Rectal smooth muscle tissue (tissue), 1 donor: Measurements from ENCODE around the gene PREPL.

Experiments used
- H3K27ac ChIP-seq: one replicate; pipeline ENCODE4 v1.7.0; 2013; ENCODE audit warnings: low read depth, low read length, inconsistent platforms
- H3K27me3 ChIP-seq: one replicate; pipeline ENCODE4 v1.7.0; 2013; ENCODE audit warnings: low read length; ENCODE audit not compliant: control insufficient read depth, insufficient read depth
- H3K36me3 ChIP-seq: one replicate; pipeline ENCODE4 v1.7.0; 2013; ENCODE audit warnings: low read length; ENCODE audit not compliant: control insufficient read depth, insufficient read depth
- H3K4me1 ChIP-seq: one replicate; pipeline ENCODE4 v1.7.0; 2013; ENCODE audit warnings: low read length; ENCODE audit not compliant: control insufficient read depth, insufficient read depth
- H3K4me3 ChIP-seq: one replicate; pipeline ENCODE4 v1.7.0; 2013; ENCODE audit warnings: low read length
- H3K9ac ChIP-seq: one replicate; pipeline ENCODE4 v1.7.0; 2013; ENCODE audit warnings: low read length

Gene PREPL

GRCh38 chr2:44335806-44336538 is 25.3 kb downstream of the PREPL start:
- Histone ChIP-seq H3K36me3 (peaks cover 9% of the 10 kb centered on the region), H3K4me1 (peaks cover 2% of the 10 kb centered on the region), H3K27me3 (no peaks in the 10 kb centered on the region), H3K27ac (no peak overlapping the region), H3K9ac (no peak overlapping the region), H3K4me3 (no peak overlapping the region)

- H3K9ac ChIP-seq, result no peak overlapping the region
- no peak overlapping the region for H3K27ac ChIP-seq
- no peak overlapping the region for H3K4me3 ChIP-seq
- peaks cover 2% of the 10 kb centered on the region for H3K4me1 ChIP-seq
- peaks cover 12% of the 10 kb centered on the region for H3K36me3 ChIP-seq
- H3K27me3 ChIP-seq, result no peaks in the 10 kb centered on the region
These were observed 27.3 kb downstream of the PREPL start for GRCh38 chr2:44333994-44334393.

- Histone ChIP-seq H3K36me3 (peaks cover 15% of the 10 kb centered on the region), H3K9ac (no peak overlapping the region), H3K4me1 (peaks cover 2% of the 10 kb centered on the region), H3K27me3 (no peaks in the 10 kb centered on the region), H3K4me3 (no peak overlapping the region), H3K27ac (no peak overlapping the region)
These were observed 30.5 kb downstream of the PREPL start for GRCh38 chr2:44330801-44331200.

- H3K27me3 ChIP-seq, result no peaks in the 10 kb centered on the region
- H3K4me1 ChIP-seq, result peaks cover 2% of the 10 kb centered on the region
- H3K36me3 ChIP-seq, result peaks cover 15% of the 10 kb centered on the region
- H3K4me3 ChIP-seq, result no peak overlapping the region
- no peak overlapping the region for H3K27ac ChIP-seq
- H3K9ac ChIP-seq, result no peak overlapping the region
These were observed 32.0 kb downstream of the PREPL start for GRCh38 chr2:44329343-44329742.

- H3K4me1 ChIP-seq, result no peaks in the 10 kb centered on the region
- H3K9ac ChIP-seq, result no peak overlapping the region
- peaks cover 15% of the 10 kb centered on the region for H3K36me3 ChIP-seq
- H3K27me3 ChIP-seq, result no peaks in the 10 kb centered on the region
- H3K4me3 ChIP-seq, result no peak overlapping the region
- no peak overlapping the region for H3K27ac ChIP-seq
These were observed 32.5 kb downstream of the PREPL start for GRCh38 chr2:44328750-44329149.

GRCh38 chr2:44326548-44327264 is 34.6 kb downstream of the PREPL start:
- Histone ChIP-seq H3K4me1 (no peaks in the 10 kb centered on the region), H3K27ac (no peak overlapping the region), H3K4me3 (no peak overlapping the region), H3K9ac (no peak overlapping the region), H3K27me3 (no peaks in the 10 kb centered on the region), H3K36me3 (peaks cover 23% of the 10 kb centered on the region)

- no peak overlapping the region for H3K9ac ChIP-seq
- H3K27ac ChIP-seq, result no peak overlapping the region
- H3K4me1 ChIP-seq, result no peaks in the 10 kb centered on the region
- H3K4me3 ChIP-seq, result no peak overlapping the region
- peaks cover 30% of the 10 kb centered on the region for H3K36me3 ChIP-seq
- H3K27me3 ChIP-seq, result no peaks in the 10 kb centered on the region
These were observed 35.4 kb downstream of the PREPL start for GRCh38 chr2:44325897-44326296.

- Histone ChIP-seq H3K27ac (no peak overlapping the region), H3K4me3 (no peak overlapping the region), H3K36me3 (peaks cover 35% of the 10 kb centered on the region), H3K27me3 (no peaks in the 10 kb centered on the region), H3K4me1 (no peaks in the 10 kb centered on the region), H3K9ac (no peak overlapping the region)
These were observed 36.3 kb downstream of the PREPL start for GRCh38 chr2:44324971-44325426.

- H3K4me3 ChIP-seq, result no peak overlapping the region
- no peaks in the 10 kb centered on the region for H3K27me3 ChIP-seq
- H3K9ac ChIP-seq, result no peak overlapping the region
- H3K4me1 ChIP-seq, result no peaks in the 10 kb centered on the region
- H3K36me3 ChIP-seq, result peaks cover 23% of the 10 kb centered on the region
- H3K27ac ChIP-seq, result no peak overlapping the region
These were observed 39.9 kb downstream of the PREPL start for GRCh38 chr2:44321360-44321759.

- H3K36me3 ChIP-seq, result peaks cover 23% of the 10 kb centered on the region
- H3K4me1 ChIP-seq, result no peaks in the 10 kb centered on the region
- H3K27me3 ChIP-seq, result no peaks in the 10 kb centered on the region
- H3K4me3 ChIP-seq, result no peak overlapping the region
- no peak overlapping the region for H3K27ac ChIP-seq
- no peak overlapping the region for H3K9ac ChIP-seq
These were observed 40.5 kb downstream of the PREPL start for GRCh38 chr2:44320832-44321231.

GRCh38 chr2:44315945-44316344 is 45.3 kb downstream of the PREPL start:
- no peaks in the 10 kb centered on the region for H3K27me3 ChIP-seq
- no peak overlapping the region for H3K4me3 ChIP-seq
- H3K4me1 ChIP-seq, result no peaks in the 10 kb centered on the region
- peaks cover 8% of the 10 kb centered on the region for H3K36me3 ChIP-seq
- no peak overlapping the region for H3K27ac ChIP-seq
- H3K9ac ChIP-seq, result no peak overlapping the region

- no peak overlapping the region for H3K9ac ChIP-seq
- H3K27me3 ChIP-seq, result no peaks in the 10 kb centered on the region
- H3K4me3 ChIP-seq, result no peak overlapping the region
- H3K36me3 ChIP-seq, result peaks cover 2% of the 10 kb centered on the region
- no peak overlapping the region for H3K27ac ChIP-seq
- no peaks in the 10 kb centered on the region for H3K4me1 ChIP-seq
These were observed 46.9 kb downstream of the PREPL start for GRCh38 chr2:44314362-44314761.

GRCh38 chr2:44310287-44310686 is 51.0 kb downstream of the PREPL start:
- Histone ChIP-seq H3K4me3 (no peak overlapping the region), H3K4me1 (no peaks in the 10 kb centered on the region), H3K27me3 (no peaks in the 10 kb centered on the region), H3K27ac (no peak overlapping the region), H3K36me3 (no peaks in the 10 kb centered on the region), H3K9ac (no peak overlapping the region)
